SK-N-MC (cell line): ENCODE results near the gene TLK1.

Experiments used
- EZH2 ChIP-seq: fragments of 200-600 bp; sonication (generic); IDR thresholded peaks from one replicate; pipeline ENCODE4 v1.6.1; 2017; ENCODE audit warnings: antibody characterized with exemption
- POLR2AphosphoS5 ChIP-seq: IDR thresholded peaks from 2 replicates; pipeline ENCODE4 v1.6.1; 2012; ENCODE audit warnings: mild to moderate bottlenecking, low read depth, low read length, borderline replicate concordance

GRCh38 chr2:171210216-171210863 is 49.6 kb upstream of the TLK1 start:
- no peak for TF ChIP-seq POLR2AphosphoS5
- no peak for TF ChIP-seq EZH2
